Ovary (tissue), 9 donors: ENCODE measurements around the gene TNP2. TPM values are rescaled to one million over a fixed set of nuclear protein-coding genes. Genes with fewer than 3 reads are reported as not detected.

Source experiments
- DNase-seq, 5 donors: peaks; one replicate each; pipeline ENCODE4 v3.0.0-alpha.2; 2019 to 2020
- H3K27ac ChIP-seq, 2 donors: fragments of 200-600 bp; one replicate each; pipeline versions ENCODE4 v1.5.1 to v1.8.0; 2019 to 2022
- H3K27me3 ChIP-seq: fragments of 200-600 bp; one replicate; pipeline ENCODE4 v1.8.0; 2022
- H3K36me3 ChIP-seq: fragments of 200-600 bp; sonication (generic); one replicate; pipeline ENCODE4 v1.5.1; 2019
- H3K4me1 ChIP-seq: one replicate; pipeline ENCODE4 v1.8.1; 2013; ENCODE audit warnings: mild to moderate bottlenecking, moderate library complexity; ENCODE audit not compliant: insufficient read depth
- H3K4me3 ChIP-seq: fragments of 200-600 bp; sonication (generic); one replicate; pipeline ENCODE4 v1.5.1; 2017
- H3K9me3 ChIP-seq, 2 donors: fragments of 200-600 bp in 1 of 2; sonication (generic) in 1 of 2; one replicate each; pipeline versions ENCODE4 v1.5.1 to v1.8.1; 2013 to 2019; ENCODE audit warnings: mild to moderate bottlenecking in 1 of 2, moderate library complexity in 1 of 2
- CTCF ChIP-seq, 3 donors: fragments of 450-650 bp in 2 of 3; fragments of 200-600 bp in 1 of 3; IDR thresholded peaks; one replicate each; pipeline versions ENCODE4 v1.5.1 to v1.8.0; 2016 to 2022; ENCODE audit warnings: antibody characterized with exemption in 3 of 3, mild to moderate bottlenecking in 1 of 3
- EP300 ChIP-seq: sonication (generic); formaldehyde crosslinking; IDR thresholded peaks from one replicate; pipeline ENCODE4 v1.6.1; 2017; ENCODE audit warnings: antibody characterized with exemption
- POLR2A ChIP-seq: fragments of 450-650 bp; IDR thresholded peaks from one replicate; pipeline ENCODE4 v1.6.1; 2017; ENCODE audit warnings: antibody characterized with exemption, mild to moderate bottlenecking, moderate library complexity
- WGBS, 3 donors: extraction: QIAGEN DNeasy Blood & Tissue Kit in 1 of 3; methylation state at CpG; one replicate each; pipeline versions ENCODE4 v1.1.5 to v1.1.7; 2013 to 2017; 5-methylcytosine and 5-hydroxymethylcytosine counted together
- intact Hi-C, 4 donors: fragments of 100-400 bp; cut with DNase I; formaldehyde crosslinking; loops; one replicate each; pipeline versions ENCODE4 v1.11.0 to v1.15.1; 2022 to 2023
- polyA plus RNA-seq, 2 donors: library from polyadenylated mRNA; stranded (reverse); fragments of 200-250 nt in 1 of 2; fragments of 350-450 nt in 1 of 2; fragmentation: Illumina TruSeq in 1 of 2; extraction: RNeasy Lipid Tissue Mini Kit (QIAGEN cat#74804) in 1 of 2; gene quantifications; one replicate each; pipeline ENCODE4 v1.2.3, GENCODE V29; 2013 to 2014
- total RNA-seq, 7 donors: library from RNA; depleted of rRNA in 2 of 7; stranded (reverse); fragments of >200 nt in 2 of 7; fragmentation: NEBNext Ultra II Directional in 3 of 7; extraction: Animal tissue kit (Norgen Biotek cat#: 25700) in 3 of 7; gene quantifications; one replicate each; pipeline versions ENCODE4 v1.1.0 to v1.2.4, GENCODE V29; 2016 to 2023
- donor health status: DM: no; HTN: no; CAD: no; lungs with moderate emphysema.
- donor health status: DM: no; HTN: no; CAD: no.
- donor health status: Bipolar disorder and iron deficiency.
- donor health status: DM: yes; HTN: yes; CAD: no.
- donor health status: DM: no; HTN: no; CAD: no.
- donor health status: DM: yes; HTN: yes; CAD: no.

Gene TNP2
- total and polyA plus RNA-seq, 9 donors: not detected

GRCh38 chr16:11252482-11252931, 16.6 kb downstream of the TNP2 start:
- no peaks in the 10 kb centered on the region for H3K27me3 ChIP-seq
- no peak for DNase-seq
- H3K4me3 ChIP-seq: no peak overlapping the region
- intact Hi-C loops: loop anchor here in 2 of 4 donors (10.0 kb wide), 1 partner anchor 92 kb away; the partner anchor contains the start of gene RMI2 (in 2 of the 2)
- H3K4me1 ChIP-seq: peaks cover 6% of the 10 kb centered on the region
- no peaks in the 10 kb centered on the region for H3K36me3 ChIP-seq
- WGBS, 3 donors: 78 to 87% (median 82%) methylated on average over 8 of the region's 8 CpGs
- no peak overlapping the region for H3K27ac ChIP-seq
- TF ChIP-seq EP300: no peak
- no peak for TF ChIP-seq POLR2A
- TF ChIP-seq CTCF (IDR thresholded peaks at IDR 0.05): no peak
- no peaks in the 10 kb centered on the region for H3K9me3 ChIP-seq

GRCh38 chr16:11251525-11252481, 17.3 kb downstream of the TNP2 start:
- no peak for TF ChIP-seq POLR2A
- no peak for TF ChIP-seq EP300
- no peak for TF ChIP-seq CTCF (IDR thresholded peaks at IDR 0.05)
- Histone ChIP-seq H3K36me3 (no peaks in the 10 kb centered on the region), H3K4me3 (no peak overlapping the region), H3K4me1 (peaks cover 4% of the 10 kb centered on the region), H3K9me3 (no peaks in the 10 kb centered on the region), H3K27me3 (no peaks in the 10 kb centered on the region), H3K27ac (no peak overlapping the region)
- WGBS, 3 donors: 72 to 82% (median 77%) methylated on average over 18 of the region's 18 CpGs
- DNase-seq: peak in 2 of 5 donors; percentile 28 to 32
- intact Hi-C loops: loop anchor here in 2 of 4 donors (10.0 kb wide), 1 partner anchor 93 kb away; the partner anchor contains the start of gene RMI2 (in 2 of the 2)

GRCh38 chr16:11250786-11251524, 18.2 kb downstream of the TNP2 start:
- Histone ChIP-seq H3K27ac (no peak overlapping the region), H3K4me1 (peaks cover 4% of the 10 kb centered on the region), H3K4me3 (no peak overlapping the region), H3K36me3 (no peaks in the 10 kb centered on the region), H3K9me3 (no peaks in the 10 kb centered on the region), H3K27me3 (no peaks in the 10 kb centered on the region)
- 89 to 93% (median 89%) methylated on average over 10 of the region's 10 CpGs for WGBS, 3 donors
- DNase-seq: no peak
- TF ChIP-seq EP300: no peak
- no peak for TF ChIP-seq POLR2A
- TF ChIP-seq CTCF (IDR thresholded peaks at IDR 0.05): no peak
- intact Hi-C loops: loop anchor here in 2 of 4 donors (10.0 kb wide), 1 partner anchor 94 kb away; the partner anchor contains the start of gene RMI2 (in 2 of the 2)

- Histone ChIP-seq H3K27me3 (no peaks in the 10 kb centered on the region), H3K36me3 (no peaks in the 10 kb centered on the region), H3K27ac (no peak overlapping the region), H3K9me3 (no peaks in the 10 kb centered on the region), H3K4me1 (peaks cover 4% of the 10 kb centered on the region), H3K4me3 (no peak overlapping the region)
- TF ChIP-seq CTCF (IDR thresholded peaks at IDR 0.05): no peak
- no peak for TF ChIP-seq POLR2A
- 58 to 67% (median 65%) methylated on average over 16 of the region's 16 CpGs for WGBS, 3 donors
- intact Hi-C loops: loop anchor here in 2 of 4 donors (10.0 kb wide), 1 partner anchor 95 kb away; the partner anchor contains the start of gene RMI2 (in 2 of the 2)
- no peak for DNase-seq
These were observed 18.9 kb downstream of the TNP2 start for GRCh38 chr16:11250091-11250785.
